Lung (tissue), 12 donors: Measurements from ENCODE around the gene RPS15A. TPM values are rescaled to one million over a fixed set of nuclear protein-coding genes. Genes with fewer than 3 reads are reported as not detected.
A peak's percentile ranks its signal among the peaks of the same experiment; 100 is the strongest.

Experiments used
- ATAC-seq: fragments of 200-7000 bp; cut with Tn5 transposase; one replicate; pipeline ENCODE4 v1.9.1; 2020; ENCODE audit warnings: moderate number of reproducible peaks; ENCODE audit not compliant: insufficient read depth, low FRiP score
- DNase-seq, 3 donors: peaks; one replicate each; pipeline ENCODE4 v3.0.0-alpha.2; 2013 to 2017
- H3K27ac ChIP-seq, 2 donors: one replicate each; pipeline ENCODE4 v1.5.1; 2013; ENCODE audit warnings: mild to moderate bottlenecking in 2 of 2, moderate library complexity in 2 of 2, control low read depth in 1 of 2, inconsistent platforms in 1 of 2, low read depth in 1 of 2, low read length in 1 of 2
- H3K27me3 ChIP-seq, 3 donors: one replicate each; pipeline ENCODE4 v1.5.1; 2013; ENCODE audit warnings: low read length in 2 of 3; ENCODE audit not compliant: control insufficient read depth in 3 of 3, insufficient read depth in 3 of 3
- H3K36me3 ChIP-seq, 4 donors: one replicate each; pipeline ENCODE4 v1.5.1; 2013; ENCODE audit warnings: low read length in 4 of 4, mild to moderate bottlenecking in 1 of 4, moderate library complexity in 1 of 4; ENCODE audit not compliant: control insufficient read depth in 4 of 4, insufficient read depth in 4 of 4
- H3K4me1 ChIP-seq, 5 donors: one replicate each; pipeline ENCODE4 v1.5.1; 2013; ENCODE audit warnings: low read length in 5 of 5, mild to moderate bottlenecking in 2 of 5, moderate library complexity in 1 of 5; ENCODE audit not compliant: control insufficient read depth in 5 of 5, insufficient read depth in 5 of 5
- H3K4me3 ChIP-seq: one replicate; pipeline ENCODE4 v1.5.1; 2013; ENCODE audit warnings: mild to moderate bottlenecking, control low read depth, moderate library complexity
- H3K9ac ChIP-seq, 2 donors: one replicate each; pipeline ENCODE4 v1.5.1; 2013; ENCODE audit warnings: low read length in 2 of 2, control low read depth in 1 of 2; ENCODE audit not compliant: insufficient read depth in 1 of 2
- H3K9me3 ChIP-seq, 4 donors: one replicate each; pipeline ENCODE4 v1.5.1; 2013; ENCODE audit warnings: low read length in 3 of 4, mild to moderate bottlenecking in 1 of 4, moderate library complexity in 1 of 4; ENCODE audit not compliant: control insufficient read depth in 4 of 4, insufficient read depth in 3 of 4
- WGBS, 2 donors: extraction: QIAGEN DNeasy Blood & Tissue Kit; methylation state at CpG; one replicate each; pipeline ENCODE4 v1.1.7; 2013; 5-methylcytosine and 5-hydroxymethylcytosine counted together
- polyA plus RNA-seq, 2 donors: library from polyadenylated mRNA; stranded (reverse); fragments of 200-250 nt; gene quantifications; one replicate each; pipeline ENCODE4 v1.2.1, GENCODE V29; 2013
- total RNA-seq, 2 donors: library from RNA; depleted of rRNA in 1 of 2; stranded (reverse); fragments of >200 nt in 1 of 2; gene quantifications; one replicate each; pipeline ENCODE4 v1.2.1, GENCODE V29; 2014 to 2021
- TF ChIP-seq, protein P1 (sequence below): IDR thresholded peaks from 2 replicates; pipeline ENCODE4 v1.5.1; 2012; ENCODE audit warnings: mild to moderate bottlenecking; ENCODE audit errors: control extremely low read depth, extremely low read depth
- donor health status: control.
- donor health status: control.
- donor health status: Bipolar disorder and iron deficiency.
- donor health status: healthy.
- donor health status: DM: yes; HTN: yes; CAD: no.

The RPS15A gene
- total and polyA plus RNA-seq, 4 donors: 887 to 3,620 (median 2,162) TPM

- Histone ChIP-seq H3K9me3 (no peaks in the 10 kb centered on the region), H3K27ac (no peak overlapping the region), H3K36me3 (peaks cover 11 to 41% (median 33%) of the 10 kb centered on the region in 4 donors), H3K27me3 (no peaks in the 10 kb centered on the region), H3K4me3 (no peak overlapping the region), H3K4me1 (peaks cover 0 to 27% (median 2%) of the 10 kb centered on the region in 5 donors), H3K9ac (no peak overlapping the region)
- ATAC-seq: no peak
- DNase-seq: no peak
- 89 to 97% methylated on average over 1 of the region's 1 CpG for WGBS, 2 donors
- TF ChIP-seq, protein P1, sequence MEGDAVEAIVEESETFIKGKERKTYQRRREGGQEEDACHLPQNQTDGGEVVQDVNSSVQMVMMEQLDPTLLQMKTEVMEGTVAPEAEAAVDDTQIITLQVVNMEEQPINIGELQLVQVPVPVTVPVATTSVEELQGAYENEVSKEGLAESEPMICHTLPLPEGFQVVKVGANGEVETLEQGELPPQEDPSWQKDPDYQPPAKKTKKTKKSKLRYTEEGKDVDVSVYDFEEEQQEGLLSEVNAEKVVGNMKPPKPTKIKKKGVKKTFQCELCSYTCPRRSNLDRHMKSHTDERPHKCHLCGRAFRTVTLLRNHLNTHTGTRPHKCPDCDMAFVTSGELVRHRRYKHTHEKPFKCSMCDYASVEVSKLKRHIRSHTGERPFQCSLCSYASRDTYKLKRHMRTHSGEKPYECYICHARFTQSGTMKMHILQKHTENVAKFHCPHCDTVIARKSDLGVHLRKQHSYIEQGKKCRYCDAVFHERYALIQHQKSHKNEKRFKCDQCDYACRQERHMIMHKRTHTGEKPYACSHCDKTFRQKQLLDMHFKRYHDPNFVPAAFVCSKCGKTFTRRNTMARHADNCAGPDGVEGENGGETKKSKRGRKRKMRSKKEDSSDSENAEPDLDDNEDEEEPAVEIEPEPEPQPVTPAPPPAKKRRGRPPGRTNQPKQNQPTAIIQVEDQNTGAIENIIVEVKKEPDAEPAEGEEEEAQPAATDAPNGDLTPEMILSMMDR: no peak
Measured at GRCh38 chr16:18796377-18796776, 6.2 kb upstream of the RPS15A start.

- ATAC-seq: no peak
- TF ChIP-seq, protein P1: no peak
- WGBS, 2 donors: 92 to 95% methylated on average over 11 of the region's 11 CpGs
- Histone ChIP-seq H3K27me3 (no peaks in the 10 kb centered on the region), H3K9ac (peak overlapping the region in 1 of 2 donors; percentile 32), H3K4me1 (peaks cover 6 to 15% (median 9%) of the 10 kb centered on the region in 5 donors), H3K4me3 (no peak overlapping the region), H3K36me3 (peaks cover 13 to 49% (median 40%) of the 10 kb centered on the region in 4 donors), H3K27ac (no peak overlapping the region), H3K9me3 (no peaks in the 10 kb centered on the region)
- DNase-seq: no peak
Measured at GRCh38 chr16:18792836-18793433, 2.8 kb upstream of the RPS15A start.

DNA sequence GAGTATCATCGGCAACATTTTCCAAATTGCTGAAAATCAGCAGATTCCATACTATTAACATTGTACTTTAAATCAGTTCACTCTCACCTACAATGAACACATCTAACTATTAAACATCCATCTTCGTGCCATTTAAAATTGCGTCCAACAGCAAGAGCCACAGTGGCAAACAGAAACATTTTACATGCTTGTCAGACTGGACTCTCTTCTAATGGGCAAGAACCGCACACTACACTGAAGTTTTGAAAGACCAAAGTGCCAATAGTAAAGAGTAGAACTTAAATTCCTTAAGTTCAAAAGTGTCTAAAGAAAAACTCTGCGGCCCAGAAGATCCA, 652 bp downstream of the RPS15A start:
- DNase-seq (no peak), ATAC-seq (no peak)
- H3K4me1 ChIP-seq: peaks cover 18 to 29% (median 23%) of the 10 kb centered on the region in 5 donors
- WGBS, 2 donors: 1% methylated on average over 5 of the region's 5 CpGs
- no peaks in the 10 kb centered on the region for H3K9me3 ChIP-seq
- peak overlapping the region; percentile 84 to 96 for H3K27ac ChIP-seq
- no peaks in the 10 kb centered on the region for H3K27me3 ChIP-seq
- TF ChIP-seq, protein P1: no peak
- H3K4me3 ChIP-seq: peak overlapping the region; percentile 99
- peak overlapping the region; percentile 98 for H3K9ac ChIP-seq
- peaks cover 32 to 53% (median 51%) of the 10 kb centered on the region in 4 donors for H3K36me3 ChIP-seq
